Ishikawa (cell line): Measurements from ENCODE around the gene PIK3CD.

Source experiments
- CEBPB ChIP-seq: IDR thresholded peaks from 2 replicates; pipeline ENCODE4 v1.6.1; 2012
- CREB1 ChIP-seq: IDR thresholded peaks from 2 replicates; pipeline ENCODE4 v1.6.1; 2012; ENCODE audit warnings: low read depth
- EGR1 ChIP-seq: IDR thresholded peaks from 2 replicates; pipeline ENCODE4 v1.6.1; 2012
- EP300 ChIP-seq: IDR thresholded peaks from 2 replicates; pipeline ENCODE4 v1.6.1; 2012; ENCODE audit warnings: borderline replicate concordance
- FOXM1 ChIP-seq: IDR thresholded peaks from 2 replicates; pipeline ENCODE4 v1.6.1; 2012; ENCODE audit warnings: low read depth, borderline replicate concordance
- NFIC ChIP-seq: IDR thresholded peaks from 2 replicates; pipeline ENCODE4 v1.6.1; 2012
- RAD21 ChIP-seq: IDR thresholded peaks from 2 replicates; pipeline ENCODE4 v1.6.1; 2012; ENCODE audit warnings: low read depth
- TAF1 ChIP-seq: IDR thresholded peaks from 2 replicates; pipeline ENCODE4 v1.6.1; 2012; ENCODE audit warnings: low read depth, mild to moderate bottlenecking
- TCF12 ChIP-seq: IDR thresholded peaks from 2 replicates; pipeline ENCODE4 v1.6.1; 2012; ENCODE audit warnings: low read depth
- TEAD4 ChIP-seq: IDR thresholded peaks from 2 replicates; pipeline ENCODE4 v1.6.1; 2012
- YY1 ChIP-seq: IDR thresholded peaks from 2 replicates; pipeline ENCODE4 v1.6.1; 2012; ENCODE audit warnings: low read depth
- ZBTB7A ChIP-seq: IDR thresholded peaks from 2 replicates; pipeline ENCODE4 v1.6.1; 2012; ENCODE audit warnings: low read depth
- TF ChIP-seq, protein P1 (sequence below): IDR thresholded peaks from 2 replicates; pipeline ENCODE4 v1.6.1; 2012
- TF ChIP-seq, protein P2 (sequence below): IDR thresholded peaks from 2 replicates; pipeline ENCODE4 v1.6.1; 2012; ENCODE audit warnings: low read depth, mild to moderate bottlenecking
- TF ChIP-seq, protein P3 (sequence below): IDR thresholded peaks from 2 replicates; pipeline ENCODE4 v1.6.1; 2012

The PIK3CD gene

DNA sequence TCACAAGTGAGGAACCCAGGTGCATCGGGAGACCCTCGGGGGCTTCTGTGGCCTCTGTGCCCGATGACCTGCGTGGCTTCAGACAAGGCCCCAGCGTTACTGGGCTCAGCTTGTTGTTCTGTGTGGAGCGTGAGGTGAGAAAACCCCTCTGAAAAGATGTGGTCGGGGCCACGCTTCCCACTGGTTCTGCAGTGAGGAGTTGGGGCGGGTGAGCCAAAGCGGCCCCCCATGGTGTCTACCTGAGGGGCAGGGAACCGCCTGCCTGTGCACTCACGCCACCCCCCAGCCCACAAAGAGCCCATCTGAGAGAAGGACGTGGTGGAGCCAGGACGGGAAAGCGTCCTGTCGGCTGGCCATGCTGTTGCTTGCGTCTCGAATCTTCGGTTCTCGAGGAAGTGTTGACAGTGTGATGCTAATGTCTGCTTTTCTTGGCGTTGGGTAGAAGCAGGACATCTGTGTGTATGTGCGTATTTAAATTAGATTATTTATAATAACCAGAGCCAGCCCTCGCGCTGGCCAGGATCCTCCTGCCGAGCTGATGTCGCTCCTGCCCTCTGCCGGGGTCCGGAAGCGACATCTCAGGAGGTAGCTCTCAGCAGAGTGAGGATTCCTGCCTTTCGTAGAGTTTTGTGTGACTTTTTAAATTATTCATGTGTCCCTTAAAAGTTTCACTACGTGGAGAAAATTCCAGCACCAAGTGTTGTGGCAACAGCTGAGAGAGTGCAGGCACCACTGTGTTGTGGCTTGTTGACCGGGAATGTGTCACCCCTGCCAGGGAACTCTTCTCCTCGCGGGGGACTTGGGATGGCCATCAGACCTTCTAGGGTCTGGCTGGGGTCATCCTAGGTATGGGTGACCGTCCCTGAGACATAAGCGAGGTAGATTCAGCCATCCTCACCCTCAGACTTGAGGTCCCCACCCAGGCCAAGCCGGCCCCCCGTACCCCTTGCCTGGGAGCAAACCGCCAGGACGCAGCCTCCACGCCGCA lies 47.5 kb upstream of the PIK3CD start:
- TF ChIP-seq, protein P1, sequence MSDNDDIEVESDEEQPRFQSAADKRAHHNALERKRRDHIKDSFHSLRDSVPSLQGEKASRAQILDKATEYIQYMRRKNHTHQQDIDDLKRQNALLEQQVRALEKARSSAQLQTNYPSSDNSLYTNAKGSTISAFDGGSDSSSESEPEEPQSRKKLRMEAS: no peak
- TF ChIP-seq CREB1: no peak
- no peak for TF ChIP-seq TCF12
- no peak for TF ChIP-seq YY1
- TF ChIP-seq, protein P2, sequence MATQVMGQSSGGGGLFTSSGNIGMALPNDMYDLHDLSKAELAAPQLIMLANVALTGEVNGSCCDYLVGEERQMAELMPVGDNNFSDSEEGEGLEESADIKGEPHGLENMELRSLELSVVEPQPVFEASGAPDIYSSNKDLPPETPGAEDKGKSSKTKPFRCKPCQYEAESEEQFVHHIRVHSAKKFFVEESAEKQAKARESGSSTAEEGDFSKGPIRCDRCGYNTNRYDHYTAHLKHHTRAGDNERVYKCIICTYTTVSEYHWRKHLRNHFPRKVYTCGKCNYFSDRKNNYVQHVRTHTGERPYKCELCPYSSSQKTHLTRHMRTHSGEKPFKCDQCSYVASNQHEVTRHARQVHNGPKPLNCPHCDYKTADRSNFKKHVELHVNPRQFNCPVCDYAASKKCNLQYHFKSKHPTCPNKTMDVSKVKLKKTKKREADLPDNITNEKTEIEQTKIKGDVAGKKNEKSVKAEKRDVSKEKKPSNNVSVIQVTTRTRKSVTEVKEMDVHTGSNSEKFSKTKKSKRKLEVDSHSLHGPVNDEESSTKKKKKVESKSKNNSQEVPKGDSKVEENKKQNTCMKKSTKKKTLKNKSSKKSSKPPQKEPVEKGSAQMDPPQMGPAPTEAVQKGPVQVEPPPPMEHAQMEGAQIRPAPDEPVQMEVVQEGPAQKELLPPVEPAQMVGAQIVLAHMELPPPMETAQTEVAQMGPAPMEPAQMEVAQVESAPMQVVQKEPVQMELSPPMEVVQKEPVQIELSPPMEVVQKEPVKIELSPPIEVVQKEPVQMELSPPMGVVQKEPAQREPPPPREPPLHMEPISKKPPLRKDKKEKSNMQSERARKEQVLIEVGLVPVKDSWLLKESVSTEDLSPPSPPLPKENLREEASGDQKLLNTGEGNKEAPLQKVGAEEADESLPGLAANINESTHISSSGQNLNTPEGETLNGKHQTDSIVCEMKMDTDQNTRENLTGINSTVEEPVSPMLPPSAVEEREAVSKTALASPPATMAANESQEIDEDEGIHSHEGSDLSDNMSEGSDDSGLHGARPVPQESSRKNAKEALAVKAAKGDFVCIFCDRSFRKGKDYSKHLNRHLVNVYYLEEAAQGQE: no peak
- no peak for TF ChIP-seq RAD21
- TF ChIP-seq TAF1: no peak
- TF ChIP-seq CEBPB: no peak
- no peak for TF ChIP-seq NFIC
- TF ChIP-seq EGR1: no peak
- no peak for TF ChIP-seq ZBTB7A
- TF ChIP-seq, protein P3, sequence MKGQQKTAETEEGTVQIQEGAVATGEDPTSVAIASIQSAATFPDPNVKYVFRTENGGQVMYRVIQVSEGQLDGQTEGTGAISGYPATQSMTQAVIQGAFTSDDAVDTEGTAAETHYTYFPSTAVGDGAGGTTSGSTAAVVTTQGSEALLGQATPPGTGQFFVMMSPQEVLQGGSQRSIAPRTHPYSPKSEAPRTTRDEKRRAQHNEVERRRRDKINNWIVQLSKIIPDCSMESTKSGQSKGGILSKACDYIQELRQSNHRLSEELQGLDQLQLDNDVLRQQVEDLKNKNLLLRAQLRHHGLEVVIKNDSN: no peak
- TF ChIP-seq EP300: no peak
- TF ChIP-seq TEAD4: no peak
- TF ChIP-seq FOXM1: no peak

DNA sequence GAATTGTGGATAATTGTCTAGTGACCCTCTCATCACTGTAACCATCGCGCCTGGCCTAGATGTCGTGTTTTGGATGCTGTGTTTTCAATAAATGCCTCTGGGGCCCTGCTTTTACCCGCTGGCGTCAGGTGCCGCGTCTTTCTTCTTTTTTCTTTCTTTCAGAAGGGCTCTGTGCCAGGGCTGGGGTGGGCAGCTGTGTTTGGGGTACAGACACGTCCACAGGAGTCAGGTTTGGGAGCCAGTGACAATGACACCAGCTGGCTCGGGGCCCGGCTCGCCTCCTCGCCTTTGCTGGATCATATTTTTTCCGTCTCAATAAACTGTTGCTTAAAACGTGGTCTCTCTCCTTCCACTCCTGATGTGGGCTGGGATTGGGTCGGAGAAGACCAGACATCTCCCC lies 46.7 kb upstream of the PIK3CD start:
- TF ChIP-seq RAD21 (no peak), YY1 (no peak), ZBTB7A (no peak), TCF12 (no peak), TAF1 (no peak), CEBPB (no peak)

DNA sequence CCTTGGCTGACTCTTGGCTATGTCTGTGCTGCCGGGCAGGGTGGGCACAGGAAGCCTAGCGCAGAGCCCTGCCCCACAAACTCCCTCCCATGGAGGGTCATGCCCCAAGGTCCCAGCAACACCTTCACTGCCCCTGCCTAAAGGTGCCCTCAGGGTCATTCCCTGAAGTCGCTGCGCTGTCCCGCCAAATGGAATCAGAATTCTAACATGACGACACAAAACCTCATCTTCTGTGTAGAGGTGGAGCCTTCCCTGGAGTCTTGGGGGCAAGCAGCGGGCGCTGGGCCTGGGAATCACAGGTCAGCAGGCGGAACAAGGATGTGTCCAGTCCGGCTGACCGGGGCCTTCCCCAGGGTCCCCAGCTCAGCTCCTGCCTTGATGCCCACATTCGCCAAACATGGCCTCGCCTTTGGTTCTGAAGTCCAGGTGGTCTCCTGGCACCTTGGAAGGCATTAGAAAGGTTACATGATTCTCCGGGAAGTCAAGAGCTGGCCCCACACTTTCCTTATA lies 45.5 kb upstream of the PIK3CD start:
- TF ChIP-seq RAD21 (no peak), TEAD4 (no peak), NFIC (no peak), CEBPB (no peak), TCF12 (no peak), YY1 (no peak), FOXM1 (no peak), EP300 (no peak), ZBTB7A (no peak), CREB1 (no peak), TAF1 (no peak), EGR1 (no peak)
- TF ChIP-seq, protein P1: no peak
- TF ChIP-seq, protein P3: no peak
- TF ChIP-seq, protein P2: no peak

DNA sequence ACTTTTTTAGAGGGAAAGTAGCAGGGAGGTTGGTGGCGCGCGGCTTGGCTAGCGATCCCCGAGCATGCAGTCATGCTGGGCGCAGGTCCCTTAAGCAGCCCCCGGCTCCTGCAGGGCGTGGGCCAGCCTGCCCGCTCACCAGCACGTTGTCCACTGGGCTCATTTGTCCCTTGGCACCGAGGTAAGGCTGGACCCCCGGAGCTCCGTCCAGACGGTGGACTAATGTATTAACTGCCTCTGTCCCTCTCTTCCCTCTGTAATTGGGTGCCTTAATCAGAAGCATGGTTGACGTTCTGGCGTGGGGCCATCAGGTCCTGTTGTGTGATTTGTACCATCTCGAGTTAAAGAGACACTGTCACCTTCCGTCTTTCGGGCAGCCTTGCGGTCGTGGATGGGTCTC lies 45.1 kb upstream of the PIK3CD start:
- TF ChIP-seq RAD21: no peak
- TF ChIP-seq YY1: no peak
- no peak for TF ChIP-seq CEBPB
- TF ChIP-seq, protein P1: no peak
- TF ChIP-seq ZBTB7A: no peak
- no peak for TF ChIP-seq CREB1
- TF ChIP-seq, protein P2: no peak
- TF ChIP-seq TEAD4: no peak
- TF ChIP-seq FOXM1: no peak
- TF ChIP-seq, protein P3: no peak
- TF ChIP-seq EP300: no peak
- no peak for TF ChIP-seq TAF1
- no peak for TF ChIP-seq NFIC
